ENCODE data around the gene GALNT1.

GALNT1 gene

GRCh38 chr18:35581898-35582641 is 530 bp downstream of the GALNT1 start:
- in situ Hi-C loops (cut with MboI; ENCODE audit: low sequenced_read_pairs): no loop called here

- in situ Hi-C loops (cut with MboI; ENCODE audit: low sequenced_read_pairs): no loop called here
Observed at GRCh38 chr18:35582899-35583558, 1.5 kb downstream of the GALNT1 start.

DNA sequence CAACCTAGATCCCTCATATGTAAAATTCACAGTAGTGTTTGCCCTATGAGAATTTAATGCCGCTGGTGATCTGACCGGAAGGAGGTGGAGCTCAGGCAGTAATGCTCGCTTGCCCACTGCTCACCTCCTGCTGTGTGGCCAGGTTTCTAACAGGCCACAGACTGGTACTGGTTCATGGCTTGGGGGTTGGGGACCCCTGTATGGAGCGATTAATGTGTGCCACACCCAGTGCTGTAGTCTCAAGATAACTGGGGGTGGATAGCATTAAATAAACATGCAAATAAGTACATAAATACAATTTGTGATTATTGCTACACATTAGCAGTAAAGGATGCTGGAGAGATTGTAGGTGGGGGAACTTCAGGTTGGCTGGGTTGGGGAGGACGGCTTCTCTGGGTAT is 3.2 kb downstream of the GALNT1 start:
- in situ Hi-C loops (cut with MboI; ENCODE audit: low sequenced_read_pairs): no loop called here

GRCh38 chr18:35585608-35586007 is 4.1 kb downstream of the GALNT1 start:
- in situ Hi-C loops (cut with MboI; ENCODE audit: low sequenced_read_pairs): no loop called here

- in situ Hi-C loops (cut with MboI; ENCODE audit: low sequenced_read_pairs): no loop called here
Observed at GRCh38 chr18:35588122-35588521, 6.6 kb downstream of the GALNT1 start.

- in situ Hi-C loops (cut with MboI; ENCODE audit: low sequenced_read_pairs): no loop called here
Observed at GRCh38 chr18:35588995-35589394, 7.5 kb downstream of the GALNT1 start.

- in situ Hi-C loops (cut with MboI; ENCODE audit: low sequenced_read_pairs): no loop called here
Observed at GRCh38 chr18:35589546-35589945, 8.0 kb downstream of the GALNT1 start.

GRCh38 chr18:35590935-35591334 is 9.4 kb downstream of the GALNT1 start:
- in situ Hi-C loops (cut with MboI; ENCODE audit: low sequenced_read_pairs): no loop called here

- in situ Hi-C loops (cut with MboI; ENCODE audit: low sequenced_read_pairs): no loop called here
Observed at GRCh38 chr18:35592298-35592697, 10.8 kb downstream of the GALNT1 start.

DNA sequence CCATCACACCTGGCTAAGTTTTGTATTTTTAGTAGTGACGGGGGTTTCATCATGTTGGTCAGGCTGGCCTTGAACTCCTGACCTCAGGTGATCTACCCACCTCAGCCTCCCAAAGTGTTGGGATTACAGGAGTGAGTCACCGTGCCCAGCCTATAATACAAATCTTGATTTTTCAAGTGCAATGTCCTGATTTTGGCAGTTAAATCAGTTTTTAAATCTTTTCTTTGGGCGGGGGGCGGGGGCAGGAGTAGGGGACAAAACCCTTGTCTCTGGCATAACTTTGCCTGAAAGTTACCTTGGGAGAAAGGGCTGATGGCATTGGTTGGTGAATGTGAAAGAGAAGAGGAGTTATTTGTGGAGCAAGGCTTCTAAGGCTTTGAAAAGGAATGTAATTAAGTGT is 12.3 kb downstream of the GALNT1 start:
- in situ Hi-C loops (cut with MboI; ENCODE audit: low sequenced_read_pairs): no loop called here

DNA sequence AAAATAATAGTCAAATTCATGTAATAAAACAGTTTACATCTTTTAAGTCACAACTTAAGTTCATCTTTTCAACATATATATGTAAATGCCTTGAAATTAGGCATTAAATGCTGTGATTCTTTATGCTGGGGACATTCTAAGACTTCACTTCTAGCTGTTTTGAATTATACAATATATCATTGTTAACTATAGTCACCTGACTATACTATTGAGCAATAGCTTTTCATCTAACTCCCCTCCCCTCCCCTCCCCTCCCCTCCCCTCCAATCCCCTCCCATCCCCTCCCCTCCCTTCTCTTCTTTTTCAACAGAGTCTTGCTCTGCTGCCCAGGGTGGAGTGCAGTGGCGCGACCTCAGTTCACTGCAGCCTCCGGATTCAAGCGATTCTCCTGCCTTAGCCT is 16.2 kb downstream of the GALNT1 start:
- in situ Hi-C loops (cut with MboI; ENCODE audit: low sequenced_read_pairs): no loop called here

- in situ Hi-C loops (cut with MboI; ENCODE audit: low sequenced_read_pairs): no loop called here
Observed at GRCh38 chr18:35602193-35602820, 20.8 kb downstream of the GALNT1 start.

GRCh38 chr18:35603008-35603407 is 21.5 kb downstream of the GALNT1 start:
- in situ Hi-C loops (cut with MboI; ENCODE audit: low sequenced_read_pairs): no loop called here

DNA sequence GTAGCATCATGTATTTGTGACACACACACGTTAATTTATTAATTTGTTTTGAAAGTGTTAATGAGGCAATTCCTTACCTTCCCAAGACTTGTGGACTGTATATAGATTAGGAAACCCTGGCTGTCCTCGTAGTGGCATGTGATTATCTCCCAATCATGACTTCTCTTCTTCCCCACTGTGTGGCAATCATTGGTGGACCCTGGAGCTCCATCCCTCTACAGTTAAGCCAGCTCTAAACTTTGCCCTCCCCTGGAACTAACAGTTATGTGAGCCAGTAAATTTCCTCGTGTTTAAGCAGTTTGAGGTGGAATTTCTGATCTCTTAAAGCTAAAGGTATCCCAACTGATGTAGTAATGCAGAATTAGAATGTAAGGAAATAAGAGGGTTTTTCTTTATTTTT is 22.0 kb downstream of the GALNT1 start:
- in situ Hi-C loops (cut with MboI; ENCODE audit: low sequenced_read_pairs): no loop called here

DNA sequence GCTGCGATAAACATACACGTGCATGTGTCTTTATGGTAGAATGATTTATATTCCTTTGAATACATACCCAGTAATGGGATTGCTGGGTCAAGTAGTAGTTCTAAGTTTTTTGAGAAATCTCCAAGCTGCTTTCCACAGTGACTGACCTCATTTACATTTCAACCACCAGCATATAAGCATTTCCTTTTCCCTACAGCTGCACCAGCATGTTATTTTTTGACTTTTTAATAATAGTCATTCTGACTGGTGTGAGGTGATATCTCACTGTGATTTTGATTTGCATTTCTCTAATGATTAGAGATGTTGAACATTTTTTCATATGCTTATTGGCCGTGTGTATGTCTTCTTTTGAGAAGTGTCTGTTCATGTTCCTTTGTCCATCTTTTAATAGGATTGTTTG is 22.8 kb downstream of the GALNT1 start:
- in situ Hi-C loops (cut with MboI; ENCODE audit: low sequenced_read_pairs): no loop called here

DNA sequence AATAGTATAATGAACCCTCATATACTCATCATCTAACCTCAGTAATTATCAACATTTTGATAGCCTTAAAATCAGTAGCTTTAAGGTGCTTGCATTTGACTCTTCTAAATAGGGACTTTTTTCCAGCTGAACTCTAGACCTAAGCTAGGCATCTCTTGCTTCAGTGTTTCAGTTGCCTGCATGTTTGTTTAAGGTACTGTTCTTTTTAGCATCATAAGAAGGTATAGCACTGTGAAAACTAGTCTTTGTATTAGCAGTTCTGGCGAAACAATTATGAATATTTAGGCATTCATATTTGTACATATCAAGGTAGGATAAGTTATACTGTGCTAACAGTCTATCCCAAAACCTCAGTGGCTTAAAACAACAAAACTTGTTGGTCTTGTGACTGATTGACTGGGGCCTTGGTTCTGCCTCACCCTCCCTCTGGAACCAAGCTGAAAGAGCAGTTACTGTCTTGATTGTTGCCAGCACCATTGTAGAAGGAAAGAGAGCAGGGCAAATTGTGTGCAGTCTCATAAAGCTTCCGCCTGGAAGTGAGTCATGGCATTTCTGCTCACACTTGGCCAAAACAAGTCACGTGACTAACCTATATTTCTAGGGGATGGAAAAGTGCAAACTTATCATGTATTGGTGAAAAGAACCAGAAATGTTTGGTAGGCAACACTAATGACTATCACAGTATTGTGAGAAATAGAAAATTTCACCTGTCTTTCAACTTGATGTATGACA is 24.3 kb downstream of the GALNT1 start:
- in situ Hi-C loops (cut with MboI; ENCODE audit: low sequenced_read_pairs): no loop called here

- in situ Hi-C loops (cut with MboI; ENCODE audit: low sequenced_read_pairs): no loop called here
Observed at GRCh38 chr18:35609236-35609635, 27.7 kb downstream of the GALNT1 start.

GRCh38 chr18:35610089-35610488 is 28.5 kb downstream of the GALNT1 start:
- in situ Hi-C loops (cut with MboI; ENCODE audit: low sequenced_read_pairs): no loop called here

GRCh38 chr18:35610724-35611123 is 29.2 kb downstream of the GALNT1 start:
- in situ Hi-C loops (cut with MboI; ENCODE audit: low sequenced_read_pairs): no loop called here

- in situ Hi-C loops (cut with MboI; ENCODE audit: low sequenced_read_pairs): no loop called here
Observed at GRCh38 chr18:35611518-35611917, 30.0 kb downstream of the GALNT1 start.

- in situ Hi-C loops (cut with MboI; ENCODE audit: low sequenced_read_pairs): no loop called here
Observed at GRCh38 chr18:35616074-35616473, 34.5 kb downstream of the GALNT1 start.
